ENCODE results near the gene ZIK1. TPM values are rescaled to one million over a fixed set of nuclear protein-coding genes. Genes with fewer than 3 reads are reported as not detected.

The ZIK1 gene
- total and polyA plus RNA-seq, 2 experiments from 2014 or later, result 3.8 to 7.1 TPM

DNA sequence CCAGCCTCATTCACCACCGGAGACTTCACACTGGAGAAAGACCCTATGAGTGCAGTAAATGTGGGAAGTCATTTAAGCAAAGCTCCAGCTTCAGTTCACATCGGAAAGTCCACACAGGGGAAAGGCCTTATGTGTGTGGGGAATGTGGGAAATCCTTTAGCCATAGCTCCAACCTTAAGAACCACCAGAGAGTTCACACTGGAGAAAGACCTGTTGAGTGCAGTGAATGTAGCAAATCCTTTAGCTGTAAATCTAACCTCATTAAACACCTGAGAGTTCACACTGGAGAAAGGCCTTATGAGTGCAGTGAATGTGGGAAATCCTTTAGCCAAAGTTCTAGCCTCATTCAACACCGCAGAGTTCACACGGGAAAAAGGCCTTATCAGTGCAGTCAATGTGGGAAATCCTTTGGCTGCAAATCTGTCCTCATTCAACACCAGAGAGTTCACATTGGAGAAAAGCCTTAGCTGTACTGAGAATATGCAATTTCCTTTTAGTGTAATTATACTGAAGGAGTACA is 57.8 kb downstream of the ZIK1 start:
- no peak for DNase-seq (ENCODE audit: low spot score)
- H3K79me2 ChIP-seq, result peaks cover 18% of the 10 kb centered on the region
- H2AFZ ChIP-seq, result no peak overlapping the region
- H3K27ac ChIP-seq, result no peak overlapping the region
- TF ChIP-seq EZH2phosphoT487 (IDR thresholded peaks at IDR 0.05; ENCODE audit: low read depth, severe bottlenecking, unreplicated experiment), result no peak
- H3K9me2 ChIP-seq (replicated peaks; ENCODE audit: insufficient read depth), result no peaks in the 10 kb centered on the region
- H4K20me1 ChIP-seq (ENCODE audit: insufficient read depth, poor library complexity, severe bottlenecking), result no peaks in the 10 kb centered on the region
- peaks cover 35% of the 10 kb centered on the region for H3K9me3 ChIP-seq (ENCODE audit: low read depth)
- H3K4me3 ChIP-seq, result no peak overlapping the region
- no peaks in the 10 kb centered on the region for H3K4me1 ChIP-seq (ENCODE audit: insufficient read depth)
- H3K4me2 ChIP-seq, result no peak overlapping the region
- peaks cover 20% of the 10 kb centered on the region for H3K36me3 ChIP-seq (replicated peaks; ENCODE audit: insufficient read depth, low read depth)
- 98% methylated on average over 4 of the region's 4 CpGs for WGBS (ENCODE audit: low lambda C conversion rate, missing lambda C conversion rate)
- no peaks in the 10 kb centered on the region for H3K27me3 ChIP-seq

- WGBS (ENCODE audit: low lambda C conversion rate, missing lambda C conversion rate), result 95% methylated on average over 4 of the region's 4 CpGs
- H3K4me3 ChIP-seq, result no peak overlapping the region
- H3K27me3 ChIP-seq, result no peaks in the 10 kb centered on the region
- TF ChIP-seq EZH2 (IDR thresholded peaks at IDR 0.05; ENCODE audit: borderline replicate concordance) (no peak), EZH2phosphoT487 (IDR thresholded peaks at IDR 0.05; ENCODE audit: low read depth, severe bottlenecking, unreplicated experiment) (no peak), CTCF (IDR thresholded peaks at IDR 0.05; ENCODE audit: poor library complexity) (no peak)
- H3K27ac ChIP-seq, result no peak overlapping the region
- DNase-seq (ENCODE audit: low spot score), result no peak
- H3K9me3 ChIP-seq (ENCODE audit: low read depth), result peaks cover 27% of the 10 kb centered on the region
- H4K20me1 ChIP-seq (ENCODE audit: insufficient read depth, poor library complexity, severe bottlenecking), result no peaks in the 10 kb centered on the region
- H3K79me2 ChIP-seq, result peaks cover 10% of the 10 kb centered on the region
- H3K9me2 ChIP-seq (replicated peaks; ENCODE audit: insufficient read depth), result no peaks in the 10 kb centered on the region
- no peak overlapping the region for H3K4me2 ChIP-seq
- H2AFZ ChIP-seq, result no peak overlapping the region
- no peaks in the 10 kb centered on the region for H3K4me1 ChIP-seq (ENCODE audit: insufficient read depth)
- peaks cover 13% of the 10 kb centered on the region for H3K36me3 ChIP-seq (replicated peaks; ENCODE audit: insufficient read depth, low read depth)
Observed at GRCh38 chr19:57642396-57643046, 58.6 kb downstream of the ZIK1 start.

Other genes with a start within 250 kb of the ZIK1 start
- gene ZNF304, start 232.9 kb upstream of the ZIK1 start, total RNA-seq, result 6.9 and 7.5 TPM in 2 replicates
- gene ZNF304, start 232.9 kb upstream of the ZIK1 start, polyA plus RNA-seq, result 2.0 and 3.0 TPM in 2 replicates
- 19.8 and 27.8 TPM in 2 replicates for gene TRAPPC2B, start 220.6 kb upstream of the ZIK1 start, total RNA-seq
- gene TRAPPC2B, start 220.6 kb upstream of the ZIK1 start, polyA plus RNA-seq, result 39.0 and 50.7 TPM in 2 replicates
- 1.6 and 5.2 TPM in 2 replicates for gene ZNF547, start 220.6 kb upstream of the ZIK1 start, total RNA-seq
- gene ZNF547, start 220.6 kb upstream of the ZIK1 start, polyA plus RNA-seq, result 0.72 and 1.8 TPM in 2 replicates
- gene ZNF548, start 194.3 kb upstream of the ZIK1 start, total RNA-seq, result 17.6 and 26.3 TPM in 2 replicates
- 8.1 and 9.3 TPM in 2 replicates for gene ZNF548, start 194.3 kb upstream of the ZIK1 start, polyA plus RNA-seq
- 6.9 and 7.2 TPM in 2 replicates for gene ZNF17, start 173.0 kb upstream of the ZIK1 start, total RNA-seq
- gene ZNF17, start 173.0 kb upstream of the ZIK1 start, polyA plus RNA-seq, result 1.4 and 2.3 TPM in 2 replicates
- gene ZNF749, start 148.8 kb upstream of the ZIK1 start, total RNA-seq, result 10.4 and 10.5 TPM in 2 replicates
- gene ZNF749, start 148.8 kb upstream of the ZIK1 start, polyA plus RNA-seq, result 3.0 and 7.1 TPM in 2 replicates
- 1.6 and 2.2 TPM in 2 replicates for gene VN1R1, start 127.0 kb upstream of the ZIK1 start, total RNA-seq
- gene VN1R1, start 127.0 kb upstream of the ZIK1 start, polyA plus RNA-seq, result 0.65 and 0.83 TPM in 2 replicates
- 18.5 TPM in 2 replicates for gene ZNF772, start 106.6 kb upstream of the ZIK1 start, total RNA-seq
- 2.6 and 5.6 TPM in 2 replicates for gene ZNF772, start 106.6 kb upstream of the ZIK1 start, polyA plus RNA-seq
- 9.4 and 11.4 TPM in 2 replicates for gene ZNF419, start 96.4 kb upstream of the ZIK1 start, total RNA-seq
- gene ZNF419, start 96.4 kb upstream of the ZIK1 start, polyA plus RNA-seq, result 9.3 and 9.4 TPM in 2 replicates
- 6.9 and 8.0 TPM in 2 replicates for gene ZNF773, start 84.2 kb upstream of the ZIK1 start, total RNA-seq
- 5.0 and 6.6 TPM in 2 replicates for gene ZNF773, start 84.2 kb upstream of the ZIK1 start, polyA plus RNA-seq
- gene ZNF549, start 56.8 kb upstream of the ZIK1 start, total RNA-seq, result 4.3 and 6.4 TPM in 2 replicates
- gene ZNF549, start 56.8 kb upstream of the ZIK1 start, polyA plus RNA-seq, result 3.2 and 3.5 TPM in 2 replicates
- gene ZNF550, start 24.3 kb upstream of the ZIK1 start, total RNA-seq, result 5.7 and 5.9 TPM in 2 replicates
- 5.2 and 6.2 TPM in 2 replicates for gene ZNF550, start 24.3 kb upstream of the ZIK1 start, polyA plus RNA-seq
- 4.7 and 5.8 TPM in 2 replicates for gene ZNF416, start 5.2 kb upstream of the ZIK1 start, total RNA-seq
- 1.9 and 2.5 TPM in 2 replicates for gene ZNF416, start 5.2 kb upstream of the ZIK1 start, polyA plus RNA-seq
- 1.3 and 1.8 TPM in 2 replicates for gene ZNF530, start 15.7 kb downstream of the ZIK1 start, total RNA-seq
- 1.3 and 2.8 TPM in 2 replicates for gene ZNF530, start 15.7 kb downstream of the ZIK1 start, polyA plus RNA-seq
- 11.7 and 24.3 TPM in 2 replicates for gene ZNF134, start 30.1 kb downstream of the ZIK1 start, total RNA-seq
- 9.7 and 10.7 TPM in 2 replicates for gene ZNF134, start 30.1 kb downstream of the ZIK1 start, polyA plus RNA-seq
- 9.5 and 17.2 TPM in 2 replicates for gene ZNF211, start 49.0 kb downstream of the ZIK1 start, total RNA-seq
- 11.9 and 12.2 TPM in 2 replicates for gene ZNF211, start 49.0 kb downstream of the ZIK1 start, polyA plus RNA-seq
- 0.12 TPM in 1 of 2 replicates, not detected in the other for gene ZSCAN4, start 84.8 kb downstream of the ZIK1 start, total RNA-seq
- not detected in 2 replicates for gene ZSCAN4, start 84.8 kb downstream of the ZIK1 start, polyA plus RNA-seq
- 11.6 and 13.2 TPM in 2 replicates for gene ZNF551, start 97.8 kb downstream of the ZIK1 start, total RNA-seq
- 2.0 and 2.2 TPM in 2 replicates for gene ZNF551, start 97.8 kb downstream of the ZIK1 start, polyA plus RNA-seq
- gene ZNF154, start 125.1 kb downstream of the ZIK1 start, total RNA-seq, result 10.7 and 11.1 TPM in 2 replicates
- gene ZNF154, start 125.1 kb downstream of the ZIK1 start, polyA plus RNA-seq, result 3.5 and 5.6 TPM in 2 replicates
- gene ZNF671, start 143.5 kb downstream of the ZIK1 start, total RNA-seq, result 6.7 and 6.8 TPM in 2 replicates
- 3.9 and 6.7 TPM in 2 replicates for gene ZNF671, start 143.5 kb downstream of the ZIK1 start, polyA plus RNA-seq
- gene ZNF776, start 162.7 kb downstream of the ZIK1 start, total RNA-seq, result 10.3 and 11.4 TPM in 2 replicates
- gene ZNF776, start 162.7 kb downstream of the ZIK1 start, polyA plus RNA-seq, result 8.2 and 10.6 TPM in 2 replicates
- gene ZNF586, start 185.5 kb downstream of the ZIK1 start, total RNA-seq, result 11.4 and 22.5 TPM in 2 replicates
- 8.0 and 11.2 TPM in 2 replicates for gene ZNF586, start 185.5 kb downstream of the ZIK1 start, polyA plus RNA-seq
- 25.9 and 26.7 TPM in 2 replicates for gene ZNF552, start 230.8 kb downstream of the ZIK1 start, total RNA-seq
- gene ZNF552, start 230.8 kb downstream of the ZIK1 start, polyA plus RNA-seq, result 12.9 and 13.7 TPM in 2 replicates
- 13.9 and 16.8 TPM in 2 replicates for gene ZNF587B, start 246.2 kb downstream of the ZIK1 start, total RNA-seq
- 1.8 and 6.4 TPM in 2 replicates for gene ZNF587B, start 246.2 kb downstream of the ZIK1 start, polyA plus RNA-seq